ENCODE data around the gene MYO5B. TPM values are rescaled to one million over a fixed set of nuclear protein-coding genes. Genes with fewer than 3 reads are reported as not detected.

Gene MYO5B
- total and polyA plus RNA-seq, 10 of the 15 experiments (the other 5 are each of a cell fraction or from before 2014, with no cell fraction given), result 2.5 to 4.5 (median 3.3) TPM

DNA sequence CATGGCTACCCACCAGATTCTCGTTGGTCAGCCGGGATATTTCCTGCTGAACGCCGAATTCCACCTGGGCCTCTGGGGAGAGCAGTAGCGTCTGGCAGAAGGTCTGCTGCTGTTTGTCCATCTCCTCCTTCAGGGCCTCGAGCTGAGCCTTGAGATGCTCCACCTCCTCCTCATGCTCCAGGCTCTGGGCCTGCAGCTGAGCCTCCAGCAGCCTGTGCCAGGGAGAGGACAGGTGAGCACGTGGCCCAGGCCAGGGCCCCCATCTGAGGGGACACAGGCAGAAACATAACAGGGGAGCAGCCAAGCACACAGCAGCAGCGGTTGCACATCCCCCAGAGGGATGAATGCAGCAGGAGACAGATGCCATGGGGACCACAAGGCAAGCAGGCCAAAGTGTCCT is 341.5 kb downstream of the MYO5B start:
- no peaks in the 10 kb centered on the region for H3K4me1 ChIP-seq (ENCODE audit: control insufficient read depth, insufficient read depth, low read length)
- H2AFZ ChIP-seq (ENCODE audit: control insufficient read depth, low read depth, low read length), result no peak overlapping the region
- no peak for TF ChIP-seq ESRRA (IDR thresholded peaks at IDR 0.05; ENCODE audit: low read length)
- TF ChIP-seq STAT1 (conservative IDR thresholded peaks at IDR 0.05), result no peak
- TF ChIP-seq BHLHE40 (IDR thresholded peaks at IDR 0.05; ENCODE audit: borderline replicate concordance in 1 of 2, low read depth in 2 of 2, low read length in 1 of 2), result no peak
- no peak for TF ChIP-seq E2F4 (IDR thresholded peaks at IDR 0.05; ENCODE audit: low read depth, low read length)
- no peak for TF ChIP-seq BCL11A (IDR thresholded peaks at IDR 0.05; ENCODE audit: low read depth, low read length)
- no peak for TF ChIP-seq SREBF1 (IDR thresholded peaks at IDR 0.05; ENCODE audit: low read length)
- no peak for TF ChIP-seq EED (IDR thresholded peaks at IDR 0.05; ENCODE audit: low read depth)
- no peak for TF ChIP-seq SREBF2 (IDR thresholded peaks at IDR 0.05; ENCODE audit: low read length)
- no peak for TF ChIP-seq KDM1A (IDR thresholded peaks at IDR 0.05; ENCODE audit: borderline replicate concordance)
- TF ChIP-seq CTCF (IDR thresholded peaks at IDR 0.05 in 2 of 3, conservative IDR thresholded peaks at IDR 0.05 in 1 of 3; ENCODE audit: control insufficient read depth in 2 of 3, extremely low read depth in 1 of 3, insufficient read depth in 1 of 3, low read depth in 3 of 3, low read length in 3 of 3), result no peak
- no peak for TF ChIP-seq CREB1 (IDR thresholded peaks at IDR 0.05; ENCODE audit: low read depth)
- TF ChIP-seq ZZZ3 (IDR thresholded peaks at IDR 0.05; ENCODE audit: control insufficient read depth, insufficient read length, low read depth), result no peak
- no peak for TF ChIP-seq MLLT1 (IDR thresholded peaks at IDR 0.05)
- TF ChIP-seq NR2C2 (IDR thresholded peaks at IDR 0.05; ENCODE audit: borderline replicate concordance, control insufficient read depth, insufficient read length, low read depth), result no peak
- no peak for TF ChIP-seq YY1 (IDR thresholded peaks at IDR 0.05; ENCODE audit: low read depth, low read length)
- TF ChIP-seq, protein P1, sequence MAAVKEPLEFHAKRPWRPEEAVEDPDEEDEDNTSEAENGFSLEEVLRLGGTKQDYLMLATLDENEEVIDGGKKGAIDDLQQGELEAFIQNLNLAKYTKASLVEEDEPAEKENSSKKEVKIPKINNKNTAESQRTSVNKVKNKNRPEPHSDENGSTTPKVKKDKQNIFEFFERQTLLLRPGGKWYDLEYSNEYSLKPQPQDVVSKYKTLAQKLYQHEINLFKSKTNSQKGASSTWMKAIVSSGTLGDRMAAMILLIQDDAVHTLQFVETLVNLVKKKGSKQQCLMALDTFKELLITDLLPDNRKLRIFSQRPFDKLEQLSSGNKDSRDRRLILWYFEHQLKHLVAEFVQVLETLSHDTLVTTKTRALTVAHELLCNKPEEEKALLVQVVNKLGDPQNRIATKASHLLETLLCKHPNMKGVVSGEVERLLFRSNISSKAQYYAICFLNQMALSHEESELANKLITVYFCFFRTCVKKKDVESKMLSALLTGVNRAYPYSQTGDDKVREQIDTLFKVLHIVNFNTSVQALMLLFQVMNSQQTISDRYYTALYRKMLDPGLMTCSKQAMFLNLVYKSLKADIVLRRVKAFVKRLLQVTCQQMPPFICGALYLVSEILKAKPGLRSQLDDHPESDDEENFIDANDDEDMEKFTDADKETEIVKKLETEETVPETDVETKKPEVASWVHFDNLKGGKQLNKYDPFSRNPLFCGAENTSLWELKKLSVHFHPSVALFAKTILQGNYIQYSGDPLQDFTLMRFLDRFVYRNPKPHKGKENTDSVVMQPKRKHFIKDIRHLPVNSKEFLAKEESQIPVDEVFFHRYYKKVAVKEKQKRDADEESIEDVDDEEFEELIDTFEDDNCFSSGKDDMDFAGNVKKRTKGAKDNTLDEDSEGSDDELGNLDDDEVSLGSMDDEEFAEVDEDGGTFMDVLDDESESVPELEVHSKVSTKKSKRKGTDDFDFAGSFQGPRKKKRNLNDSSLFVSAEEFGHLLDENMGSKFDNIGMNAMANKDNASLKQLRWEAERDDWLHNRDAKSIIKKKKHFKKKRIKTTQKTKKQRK (IDR thresholded peaks at IDR 0.05; ENCODE audit: low read depth, low read length), result no peak
- TF ChIP-seq IRF4 (IDR thresholded peaks at IDR 0.05; ENCODE audit: low read depth, low read length), result no peak
- TF ChIP-seq SUZ12 (IDR thresholded peaks at IDR 0.05; ENCODE audit: unreplicated experiment), result no peak
- ATAC-seq (no peak), DNase-seq (ENCODE audit: low read depth, low spot score) (no peak), FAIRE-seq (no peak)
- no peaks in the 10 kb centered on the region for H4K20me1 ChIP-seq (ENCODE audit: control insufficient read depth, insufficient read depth)
- H3K36me3 ChIP-seq (ENCODE audit: control insufficient read depth in 2 of 2, insufficient read depth in 2 of 2, low read length in 1 of 2), result no peaks in the 10 kb centered on the region
- H3K9ac ChIP-seq (ENCODE audit: control insufficient read depth, insufficient read depth, low read length), result no peak overlapping the region
- POLR2A ChIA-PET, result no interaction called here
- RAD21 ChIA-PET (ENCODE audit: unreplicated experiment), result interaction anchor here (0.6 kb wide), 1 partner anchor 9 kb away, joined by 4 read pairs; no protein-coding TSS in a partner anchor
- no peaks in the 10 kb centered on the region for H3K79me2 ChIP-seq (ENCODE audit: control insufficient read depth, insufficient read depth, low read length)
- in situ Hi-C loops (cut with MboI) (no loop called here), intact Hi-C loops (cut with micrococcal nuclease; ENCODE audit: unreplicated experiment) (no loop called here)
- no peak overlapping the region for H3K4me3 ChIP-seq
- CTCF ChIA-PET, result interaction anchor here (1.3 to 10.0 kb wide), 2 partner anchors 343 to 358 kb away, joined by 3 to 177 read pairs; no protein-coding TSS in a partner anchor
- BruUV-seq (replicated peaks), result no TSS peak
- 24% methylated on average over 8 of the region's 8 CpGs for WGBS (ENCODE audit: insufficient coverage, insufficient replicate concordance, low lambda C conversion rate, missing lambda C conversion rate)
- H3K27me3 ChIP-seq (replicated peaks in 1 of 2; ENCODE audit: control insufficient read depth in 2 of 2, insufficient read depth in 2 of 2, low read length in 1 of 2), result peaks cover 0 to 3% of the 10 kb centered on the region in 2 experiments; a peak in 1 of 4 replicates
- no peak overlapping the region for H3K27ac ChIP-seq (ENCODE audit: control insufficient read depth, insufficient read depth)
- no peaks in the 10 kb centered on the region for H3K9me3 ChIP-seq (replicated peaks; ENCODE audit: control insufficient read depth, insufficient read depth, low read length)
- no peak overlapping the region for H3K4me2 ChIP-seq (ENCODE audit: control insufficient read depth, insufficient read depth)
- SMC1A ChIA-PET (ENCODE audit: uncharacterized antibody, unreplicated experiment), result interaction anchor here (0.9 kb wide), 1 partner anchor 19 kb away, joined by 3 read pairs; no protein-coding TSS in a partner anchor
